Breast epithelium (tissue), 4 donors: ENCODE measurements around the gene C8G. TPM values are rescaled to one million over a fixed set of nuclear protein-coding genes. Genes with fewer than 3 reads are reported as not detected.

Source experiments
- DNase-seq, 2 donors: peaks; one replicate each; pipeline ENCODE4 v3.0.0-alpha.2; 2019; ENCODE audit warnings: low spot score in 2 of 2
- H3K27ac ChIP-seq, 2 donors: fragments of 200-600 bp; sonication (generic) in 1 of 2; one replicate each; pipeline ENCODE4 v1.5.1; 2016 to 2019; ENCODE audit warnings: mild to moderate bottlenecking in 1 of 2
- H3K27me3 ChIP-seq, 2 donors: fragments of 200-600 bp; sonication (generic) in 1 of 2; one replicate each; pipeline versions ENCODE4 v1.5.1 to v1.6.0; 2017 to 2019; ENCODE audit warnings: control low read depth in 1 of 2, mild to moderate bottlenecking in 1 of 2
- H3K36me3 ChIP-seq: fragments of 200-600 bp; one replicate; pipeline ENCODE4 v1.5.1; 2019
- H3K4me1 ChIP-seq, 2 donors: fragments of 200-600 bp; sonication (generic); one replicate each; pipeline ENCODE4 v1.5.1; 2016 to 2019; ENCODE audit warnings: control low read depth in 1 of 2
- H3K4me3 ChIP-seq, 3 donors: fragments of 200-600 bp; sonication (generic); 1 replicate in 2 of 3; 2 replicates in 1 of 3; pipeline ENCODE4 v1.5.1; 2016 to 2019; ENCODE audit warnings: mild to moderate bottlenecking in 3 of 3, moderate library complexity in 2 of 3
- H3K9me3 ChIP-seq, 2 donors: fragments of 200-600 bp; sonication (generic) in 1 of 2; one replicate each; pipeline ENCODE4 v1.5.1; 2016 to 2019; ENCODE audit warnings: control low read depth in 1 of 2
- CTCF ChIP-seq, 3 donors: fragments of 450-650 bp; IDR thresholded peaks; one replicate each; pipeline ENCODE4 v1.5.1; 2016 to 2017; ENCODE audit warnings: antibody characterized with exemption in 3 of 3, mild to moderate bottlenecking in 3 of 3, moderate library complexity in 3 of 3
- POLR2A ChIP-seq: fragments of 450-650 bp; IDR thresholded peaks from one replicate; pipeline ENCODE4 v1.6.1; 2016; ENCODE audit warnings: antibody characterized with exemption, mild to moderate bottlenecking, moderate library complexity
- POLR2AphosphoS5 ChIP-seq, 3 donors: sonication (generic); formaldehyde crosslinking; IDR thresholded peaks; one replicate each; pipeline ENCODE4 v1.6.1; 2017; ENCODE audit warnings: antibody characterized with exemption in 3 of 3
- intact Hi-C: fragments of 100-400 bp; cut with DNase I; formaldehyde crosslinking; loops from one replicate; pipeline ENCODE4 v1.15.1; 2023; ENCODE audit warnings: low total_unique reads
- total RNA-seq, 3 donors: library from RNA; depleted of rRNA; stranded (reverse); fragments of >200 nt; gene quantifications; one replicate each; pipeline ENCODE4 v1.1.0, GENCODE V29; 2016

The C8G gene
- total RNA-seq, 3 donors from 2014 or later, result not detected

GRCh38 chr9:136947028-136947891 is 2.2 kb downstream of the C8G start:
- H3K36me3 ChIP-seq, result no peaks in the 10 kb centered on the region
- TF ChIP-seq POLR2A (no peak), POLR2AphosphoS5 (IDR thresholded peaks at IDR 0.05) (no peak), CTCF (IDR thresholded peaks at IDR 0.05) (no peak)
- H3K27ac ChIP-seq, result no peak overlapping the region
- intact Hi-C loops, result no loop called here
- no peak for DNase-seq
- peaks cover 8 to 17% of the 10 kb centered on the region in 2 donors for H3K4me1 ChIP-seq
- no peaks in the 10 kb centered on the region for H3K9me3 ChIP-seq
- no peak overlapping the region for H3K4me3 ChIP-seq
- H3K27me3 ChIP-seq, result no peaks in the 10 kb centered on the region

- no peak for DNase-seq
- H3K9me3 ChIP-seq, result no peaks in the 10 kb centered on the region
- intact Hi-C loops, result no loop called here
- H3K27ac ChIP-seq, result no peak overlapping the region
- H3K27me3 ChIP-seq, result no peaks in the 10 kb centered on the region
- no peak overlapping the region for H3K4me3 ChIP-seq
- no peaks in the 10 kb centered on the region for H3K36me3 ChIP-seq
- TF ChIP-seq POLR2AphosphoS5 (IDR thresholded peaks at IDR 0.05) (no peak), POLR2A (no peak), CTCF (IDR thresholded peaks at IDR 0.05) (peak in 1 of 3 donors; percentile 21)
- peaks cover 7 to 14% of the 10 kb centered on the region in 2 donors for H3K4me1 ChIP-seq
These were observed 3.0 kb downstream of the C8G start for GRCh38 chr9:136947955-136948510.

- intact Hi-C loops, result no loop called here
- no peak for DNase-seq
- H3K27me3 ChIP-seq, result no peaks in the 10 kb centered on the region
- no peaks in the 10 kb centered on the region for H3K36me3 ChIP-seq
- peaks cover 0 to 7% of the 10 kb centered on the region in 2 donors for H3K4me1 ChIP-seq
- H3K4me3 ChIP-seq, result peak overlapping the region; percentile 60 to 77 (median 70)
- no peak for TF ChIP-seq POLR2AphosphoS5 (IDR thresholded peaks at IDR 0.05)
- no peak for TF ChIP-seq CTCF (IDR thresholded peaks at IDR 0.05)
- TF ChIP-seq POLR2A, result no peak
- no peaks in the 10 kb centered on the region for H3K9me3 ChIP-seq
- peak overlapping the region; percentile 86 to 88 for H3K27ac ChIP-seq
These were observed 4.3 kb downstream of the C8G start for GRCh38 chr9:136949239-136949816.

- Histone ChIP-seq H3K27me3 (no peaks in the 10 kb centered on the region), H3K27ac (peak overlapping the region; percentile 86 to 88), H3K9me3 (no peaks in the 10 kb centered on the region), H3K4me3 (peak overlapping the region; percentile 60 to 77 (median 70)), H3K36me3 (no peaks in the 10 kb centered on the region), H3K4me1 (peaks cover 0 to 7% of the 10 kb centered on the region in 2 donors)
- peak; percentile 94 to 98 for DNase-seq
- intact Hi-C loops, result no loop called here
- TF ChIP-seq POLR2A (peak; percentile 20), POLR2AphosphoS5 (IDR thresholded peaks at IDR 0.05) (peak; percentile 36 to 48 (median 43)), CTCF (IDR thresholded peaks at IDR 0.05) (peak in 2 of 3 donors; percentile 13 to 45)
These were observed 5.0 kb downstream of the C8G start for GRCh38 chr9:136949817-136950655.
